ENCODE data around the gene SPEM2.

SPEM2 gene

GRCh38 chr17:7475764-7476422 lies 50.5 kb downstream of the SPEM2 start:
- FAIRE-seq = no peak

GRCh38 chr17:7476494-7476893 lies 51.1 kb downstream of the SPEM2 start:
- no peak for FAIRE-seq

GRCh38 chr17:7476951-7477350 lies 51.5 kb downstream of the SPEM2 start:
- FAIRE-seq = no peak
